Measurements from ENCODE around the gene STX17.

STX17 gene

DNA sequence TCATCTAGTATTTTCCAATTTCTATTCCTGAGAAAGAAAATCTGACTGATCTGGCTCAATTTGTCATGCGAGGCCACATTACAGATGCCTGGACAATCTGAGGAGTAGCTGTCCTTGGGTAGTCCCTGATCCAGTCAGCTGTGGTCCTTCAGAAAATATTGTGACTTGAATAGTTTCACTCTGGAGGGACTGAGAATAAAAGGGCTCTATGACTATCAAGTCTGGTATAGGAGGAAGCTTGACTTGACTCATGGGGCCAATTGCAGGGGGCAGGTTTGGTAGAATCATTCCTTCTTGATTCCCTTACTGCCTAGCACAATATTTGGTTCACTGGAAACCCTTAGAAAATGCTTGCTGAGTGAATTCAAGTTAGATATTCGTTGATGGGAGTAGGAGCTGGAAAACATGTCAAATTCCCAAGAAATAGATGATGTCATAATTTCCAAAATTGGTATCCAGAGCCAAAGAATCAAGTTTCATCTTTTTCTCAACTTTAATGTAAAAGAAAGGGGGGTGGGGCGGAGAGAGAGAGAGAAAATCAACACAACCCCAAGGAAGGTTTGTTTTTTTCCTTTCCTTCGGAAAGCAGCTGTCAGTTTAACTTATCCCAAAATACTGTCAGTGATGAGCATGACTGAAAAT, 32.4 kb upstream of the STX17 start:
- Histone ChIP-seq H3K4me2 (ENCODE audit: low read depth, low read length, poor library complexity, severe bottlenecking) (no peak overlapping the region), H3F3A (ENCODE audit: low read depth) (no peaks in the 10 kb centered on the region), H3K4me1 (ENCODE audit: insufficient read depth, low read length, poor library complexity, severe bottlenecking) (peaks cover 3% of the 10 kb centered on the region), H2AFZ (ENCODE audit: low read length) (no peak overlapping the region), H3K4me3 (ENCODE audit: low read length, poor library complexity, severe bottlenecking) (no peak overlapping the region), H3K27me3 (ENCODE audit: insufficient read depth, low read length, poor library complexity, severe bottlenecking) (no peaks in the 10 kb centered on the region), H3K9me2 (replicated peaks; ENCODE audit: low read depth, low read length) (no peaks in the 10 kb centered on the region), H3K79me2 (ENCODE audit: insufficient read depth, low read length) (no peaks in the 10 kb centered on the region), H4K20me1 (ENCODE audit: insufficient read depth, low read length, poor library complexity, severe bottlenecking) (no peaks in the 10 kb centered on the region), H3K9ac (ENCODE audit: low read depth, low read length, poor library complexity, severe bottlenecking) (no peak overlapping the region), H3K36me3 (ENCODE audit: insufficient read depth, low read length) (no peaks in the 10 kb centered on the region), H3K9me3 (ENCODE audit: insufficient read depth, low read depth, low read length) (no peaks in the 10 kb centered on the region)
- TF ChIP-seq EZH2phosphoT487 (IDR thresholded peaks at IDR 0.05; ENCODE audit: borderline replicate concordance): no peak
- TF ChIP-seq, protein P1, sequence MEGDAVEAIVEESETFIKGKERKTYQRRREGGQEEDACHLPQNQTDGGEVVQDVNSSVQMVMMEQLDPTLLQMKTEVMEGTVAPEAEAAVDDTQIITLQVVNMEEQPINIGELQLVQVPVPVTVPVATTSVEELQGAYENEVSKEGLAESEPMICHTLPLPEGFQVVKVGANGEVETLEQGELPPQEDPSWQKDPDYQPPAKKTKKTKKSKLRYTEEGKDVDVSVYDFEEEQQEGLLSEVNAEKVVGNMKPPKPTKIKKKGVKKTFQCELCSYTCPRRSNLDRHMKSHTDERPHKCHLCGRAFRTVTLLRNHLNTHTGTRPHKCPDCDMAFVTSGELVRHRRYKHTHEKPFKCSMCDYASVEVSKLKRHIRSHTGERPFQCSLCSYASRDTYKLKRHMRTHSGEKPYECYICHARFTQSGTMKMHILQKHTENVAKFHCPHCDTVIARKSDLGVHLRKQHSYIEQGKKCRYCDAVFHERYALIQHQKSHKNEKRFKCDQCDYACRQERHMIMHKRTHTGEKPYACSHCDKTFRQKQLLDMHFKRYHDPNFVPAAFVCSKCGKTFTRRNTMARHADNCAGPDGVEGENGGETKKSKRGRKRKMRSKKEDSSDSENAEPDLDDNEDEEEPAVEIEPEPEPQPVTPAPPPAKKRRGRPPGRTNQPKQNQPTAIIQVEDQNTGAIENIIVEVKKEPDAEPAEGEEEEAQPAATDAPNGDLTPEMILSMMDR (conservative IDR thresholded peaks at IDR 0.05; ENCODE audit: low read length): no peak

DNA sequence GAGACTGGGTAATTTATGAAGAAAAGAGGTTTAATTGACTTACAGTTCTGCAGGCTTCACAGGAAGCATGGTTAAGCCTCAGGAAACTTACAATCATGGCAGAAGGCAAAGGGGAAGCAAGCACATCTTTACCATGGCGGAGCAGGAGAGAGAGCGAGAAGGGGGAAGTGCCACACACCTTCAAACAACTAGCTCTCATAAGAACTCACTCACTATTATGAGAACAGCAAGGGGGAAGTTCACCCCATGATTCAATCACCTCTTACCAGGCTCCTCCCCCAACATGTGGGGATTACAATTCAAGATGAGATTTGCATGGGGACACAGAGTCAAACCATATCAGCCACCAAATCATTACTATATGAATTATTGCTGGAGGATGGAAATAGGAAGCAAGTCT, 30.3 kb upstream of the STX17 start:
- Histone ChIP-seq H3F3A (ENCODE audit: low read depth) (no peaks in the 10 kb centered on the region), H3K27me3 (ENCODE audit: insufficient read depth, low read length, poor library complexity, severe bottlenecking) (no peaks in the 10 kb centered on the region), H2AFZ (ENCODE audit: low read length) (no peak overlapping the region), H3K4me1 (ENCODE audit: insufficient read depth, low read length, poor library complexity, severe bottlenecking) (no peaks in the 10 kb centered on the region), H4K20me1 (ENCODE audit: insufficient read depth, low read length, poor library complexity, severe bottlenecking) (no peaks in the 10 kb centered on the region), H3K79me2 (ENCODE audit: insufficient read depth, low read length) (no peaks in the 10 kb centered on the region), H3K36me3 (ENCODE audit: insufficient read depth, low read length) (no peaks in the 10 kb centered on the region), H3K9ac (ENCODE audit: low read depth, low read length, poor library complexity, severe bottlenecking) (no peak overlapping the region), H3K9me2 (replicated peaks; ENCODE audit: low read depth, low read length) (no peaks in the 10 kb centered on the region), H3K4me2 (ENCODE audit: low read depth, low read length, poor library complexity, severe bottlenecking) (no peak overlapping the region), H3K4me3 (ENCODE audit: low read length, poor library complexity, severe bottlenecking) (no peak overlapping the region), H3K9me3 (ENCODE audit: insufficient read depth, low read depth, low read length) (no peaks in the 10 kb centered on the region)
- TF ChIP-seq, protein P1 (conservative IDR thresholded peaks at IDR 0.05; ENCODE audit: low read length): no peak
- no peak for TF ChIP-seq EZH2phosphoT487 (IDR thresholded peaks at IDR 0.05; ENCODE audit: borderline replicate concordance)

DNA sequence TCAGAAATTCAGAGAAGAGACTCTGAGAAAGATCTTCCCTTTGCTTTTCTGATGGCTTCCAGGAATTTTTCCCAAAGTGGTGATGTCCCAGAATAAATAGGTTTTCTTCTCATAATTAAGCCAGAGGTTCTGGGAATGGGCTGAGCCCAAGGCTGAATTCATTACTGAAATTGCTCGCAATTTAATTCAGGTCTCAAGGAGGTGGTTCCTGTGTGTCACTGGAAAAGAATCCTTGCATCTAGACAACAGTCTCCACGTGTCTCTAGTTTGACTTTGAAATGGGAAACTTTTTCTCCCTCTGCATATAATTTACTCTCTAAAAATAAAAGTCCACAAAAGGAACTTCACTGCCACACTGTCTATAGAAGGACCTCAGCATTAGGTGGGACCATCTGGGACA, 27.8 kb upstream of the STX17 start:
- no peak overlapping the region for H3K9ac ChIP-seq (ENCODE audit: low read depth, low read length, poor library complexity, severe bottlenecking)
- H2AFZ ChIP-seq (ENCODE audit: low read length): no peak overlapping the region
- no peaks in the 10 kb centered on the region for H3F3A ChIP-seq (ENCODE audit: low read depth)
- no peaks in the 10 kb centered on the region for H3K79me2 ChIP-seq (ENCODE audit: insufficient read depth, low read length)
- no peak overlapping the region for H3K4me2 ChIP-seq (ENCODE audit: low read depth, low read length, poor library complexity, severe bottlenecking)
- H3K27me3 ChIP-seq (ENCODE audit: insufficient read depth, low read length, poor library complexity, severe bottlenecking): no peaks in the 10 kb centered on the region
- no peaks in the 10 kb centered on the region for H3K9me2 ChIP-seq (replicated peaks; ENCODE audit: low read depth, low read length)
- H4K20me1 ChIP-seq (ENCODE audit: insufficient read depth, low read length, poor library complexity, severe bottlenecking): no peaks in the 10 kb centered on the region
- H3K36me3 ChIP-seq (ENCODE audit: insufficient read depth, low read length): no peaks in the 10 kb centered on the region
- no peaks in the 10 kb centered on the region for H3K9me3 ChIP-seq (ENCODE audit: insufficient read depth, low read depth, low read length)
- no peak overlapping the region for H3K4me3 ChIP-seq (ENCODE audit: low read length, poor library complexity, severe bottlenecking)
- TF ChIP-seq, protein P1 (conservative IDR thresholded peaks at IDR 0.05; ENCODE audit: low read length): no peak
- no peak for TF ChIP-seq EZH2phosphoT487 (IDR thresholded peaks at IDR 0.05; ENCODE audit: borderline replicate concordance)
- no peaks in the 10 kb centered on the region for H3K4me1 ChIP-seq (ENCODE audit: insufficient read depth, low read length, poor library complexity, severe bottlenecking)

Data from Loucy (cell line).